Measurements from ENCODE around the gene EEF1AKMT3. TPM values are rescaled to one million over a fixed set of nuclear protein-coding genes. Genes with fewer than 3 reads are reported as not detected.

EEF1AKMT3 gene
- total RNA-seq, 2 donors from 2014 or later = 4.0 to 6.6 TPM

DNA sequence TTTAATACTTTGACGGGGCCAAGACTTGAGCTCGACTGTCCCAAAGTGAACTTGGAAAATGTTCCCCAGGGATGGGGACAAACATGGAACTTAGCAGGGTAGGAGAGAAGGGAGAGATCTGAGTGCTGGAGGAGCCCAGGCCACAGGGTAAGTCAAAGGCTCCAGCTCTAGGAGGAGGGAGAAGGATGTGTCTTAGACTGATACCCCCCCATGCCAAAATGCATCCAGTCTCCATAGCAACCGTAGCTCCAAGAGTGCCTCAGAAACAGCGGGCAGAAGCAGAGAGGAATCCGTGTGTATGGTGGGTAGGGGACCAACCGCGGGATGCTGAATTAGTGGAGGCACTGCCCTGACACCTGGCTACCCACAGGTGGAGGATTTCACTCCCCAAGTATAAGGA, 33.0 kb upstream of the EEF1AKMT3 start:
- peak overlapping the region; percentile 96 for H3K27ac Mint-ChIP-seq
- DNase-seq (no peak), ATAC-seq (no peak)
- H3K27me3 Mint-ChIP-seq = no peaks in the 10 kb centered on the region
- H3K4me3 Mint-ChIP-seq = peak overlapping the region; percentile 86
- H3K36me3 Mint-ChIP-seq (ENCODE audit: low read depth) = peaks cover 7% of the 10 kb centered on the region
- no peaks in the 10 kb centered on the region for H3K9me3 ChIP-seq (ENCODE audit: control insufficient read depth, low read length, poor library complexity, severe bottlenecking)
- H3K4me1 Mint-ChIP-seq = peaks cover 49% of the 10 kb centered on the region

DNA sequence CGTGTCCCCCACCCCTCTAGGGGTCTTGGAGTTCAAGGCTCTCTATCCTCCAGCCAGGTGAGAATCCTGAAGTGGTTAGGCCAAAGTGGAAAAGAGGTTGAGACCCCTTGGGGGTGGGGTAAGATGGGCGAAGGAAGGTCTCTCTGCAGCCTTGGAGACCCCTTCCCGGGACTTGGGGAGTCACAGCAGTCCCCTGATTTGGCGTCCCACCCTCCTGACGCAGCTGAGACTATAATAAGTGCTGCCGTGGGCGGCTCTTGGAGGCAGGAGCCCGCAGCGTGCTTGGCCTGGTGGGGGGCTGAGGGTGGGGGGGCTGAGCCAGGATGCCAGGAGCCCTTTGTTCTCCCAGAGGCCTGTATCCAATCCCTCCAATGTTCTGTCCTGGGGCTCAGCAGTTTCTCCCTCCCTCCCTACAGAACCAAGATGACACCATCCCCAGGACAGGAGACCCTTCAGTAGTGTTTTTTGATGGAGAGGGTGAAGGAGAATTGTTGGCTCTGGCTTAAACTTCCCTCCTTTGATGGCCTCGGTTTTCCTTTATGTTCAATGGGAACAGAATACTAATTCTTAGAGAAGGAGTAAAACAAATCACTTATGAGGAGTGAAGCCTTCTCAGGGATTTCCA, 32.4 kb upstream of the EEF1AKMT3 start:
- H3K4me1 Mint-ChIP-seq = peaks cover 49% of the 10 kb centered on the region
- peak overlapping the region; percentile 96 for H3K27ac Mint-ChIP-seq
- ATAC-seq (no peak), DNase-seq (no peak)
- H3K36me3 Mint-ChIP-seq (ENCODE audit: low read depth) = peaks cover under 1% of the 10 kb centered on the region
- H3K27me3 Mint-ChIP-seq = no peaks in the 10 kb centered on the region
- H3K9me3 ChIP-seq (ENCODE audit: control insufficient read depth, low read length, poor library complexity, severe bottlenecking) = no peaks in the 10 kb centered on the region
- H3K4me3 Mint-ChIP-seq = peak overlapping the region; percentile 86

DNA sequence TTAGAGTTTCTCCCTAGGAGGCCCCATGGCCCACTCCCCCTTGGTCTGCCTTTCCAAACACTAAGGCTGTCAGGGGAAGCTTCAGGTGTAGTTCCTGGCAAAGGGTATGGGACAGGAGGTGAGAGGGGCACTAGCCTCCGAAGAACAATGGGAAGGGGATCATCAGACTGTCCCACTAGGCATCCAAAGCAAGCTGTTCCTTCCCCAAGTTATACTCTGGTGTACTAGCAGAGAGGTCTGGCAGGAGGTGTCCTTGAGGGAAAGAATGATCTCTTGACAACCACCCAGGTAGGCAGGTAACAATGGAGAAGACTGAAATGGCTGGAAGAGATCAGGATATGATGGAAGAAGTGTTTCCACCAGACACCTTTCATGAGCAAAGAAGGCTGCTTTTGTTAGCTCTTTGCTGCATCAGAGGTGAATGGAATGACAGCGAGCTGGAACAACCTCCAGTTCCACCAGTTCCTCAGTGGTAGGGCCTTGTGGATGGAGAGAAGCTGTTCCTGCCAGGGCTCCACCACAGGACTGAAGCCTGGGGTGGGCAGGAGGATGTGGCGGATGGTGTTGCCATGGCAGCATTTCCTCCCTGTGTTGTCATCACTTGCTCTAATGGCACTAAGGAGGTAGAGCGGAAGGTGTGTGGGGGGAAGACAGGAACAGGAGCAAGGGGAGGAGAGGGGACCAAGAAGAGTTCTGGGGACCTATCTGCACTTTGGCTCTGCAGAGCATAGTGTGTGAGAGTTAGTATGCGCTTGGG, 31.6 kb upstream of the EEF1AKMT3 start:
- DNase-seq (peak; percentile 52 to 72 (median 61)), ATAC-seq (peak; percentile 70)
- Mint-ChIP-seq H3K36me3 (ENCODE audit: low read depth) (no peaks in the 10 kb centered on the region), H3K27me3 (no peaks in the 10 kb centered on the region), H3K27ac (peak overlapping the region; percentile 96), H3K4me1 (peaks cover 53% of the 10 kb centered on the region), H3K4me3 (peak overlapping the region; percentile 98)
- no peaks in the 10 kb centered on the region for H3K9me3 ChIP-seq (ENCODE audit: control insufficient read depth, low read length, poor library complexity, severe bottlenecking)

DNA sequence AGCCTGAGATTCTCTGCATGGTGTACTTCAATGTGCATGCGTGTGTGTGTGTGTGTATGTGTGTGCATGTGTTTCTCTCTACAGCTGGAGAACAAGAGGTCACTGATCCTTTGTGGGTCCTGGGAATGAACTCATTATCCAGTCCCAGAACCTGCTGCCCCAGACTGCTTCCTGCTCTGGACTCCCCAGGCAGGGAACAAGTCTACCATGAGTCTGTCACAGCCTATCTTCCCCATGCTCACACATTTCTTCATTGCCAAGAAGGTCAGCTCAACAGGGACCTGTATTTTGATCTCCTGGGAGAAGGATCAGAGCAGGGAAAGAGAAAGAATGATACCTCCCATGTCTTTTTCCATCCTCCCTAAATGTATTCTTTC, 31.0 kb upstream of the EEF1AKMT3 start:
- Mint-ChIP-seq H3K36me3 (ENCODE audit: low read depth) (no peaks in the 10 kb centered on the region), H3K27me3 (no peaks in the 10 kb centered on the region), H3K27ac (peak overlapping the region; percentile 96), H3K4me1 (peaks cover 57% of the 10 kb centered on the region), H3K4me3 (peak overlapping the region; percentile 98)
- no peaks in the 10 kb centered on the region for H3K9me3 ChIP-seq (ENCODE audit: control insufficient read depth, low read length, poor library complexity, severe bottlenecking)
- DNase-seq (no peak), ATAC-seq (no peak)

DNA sequence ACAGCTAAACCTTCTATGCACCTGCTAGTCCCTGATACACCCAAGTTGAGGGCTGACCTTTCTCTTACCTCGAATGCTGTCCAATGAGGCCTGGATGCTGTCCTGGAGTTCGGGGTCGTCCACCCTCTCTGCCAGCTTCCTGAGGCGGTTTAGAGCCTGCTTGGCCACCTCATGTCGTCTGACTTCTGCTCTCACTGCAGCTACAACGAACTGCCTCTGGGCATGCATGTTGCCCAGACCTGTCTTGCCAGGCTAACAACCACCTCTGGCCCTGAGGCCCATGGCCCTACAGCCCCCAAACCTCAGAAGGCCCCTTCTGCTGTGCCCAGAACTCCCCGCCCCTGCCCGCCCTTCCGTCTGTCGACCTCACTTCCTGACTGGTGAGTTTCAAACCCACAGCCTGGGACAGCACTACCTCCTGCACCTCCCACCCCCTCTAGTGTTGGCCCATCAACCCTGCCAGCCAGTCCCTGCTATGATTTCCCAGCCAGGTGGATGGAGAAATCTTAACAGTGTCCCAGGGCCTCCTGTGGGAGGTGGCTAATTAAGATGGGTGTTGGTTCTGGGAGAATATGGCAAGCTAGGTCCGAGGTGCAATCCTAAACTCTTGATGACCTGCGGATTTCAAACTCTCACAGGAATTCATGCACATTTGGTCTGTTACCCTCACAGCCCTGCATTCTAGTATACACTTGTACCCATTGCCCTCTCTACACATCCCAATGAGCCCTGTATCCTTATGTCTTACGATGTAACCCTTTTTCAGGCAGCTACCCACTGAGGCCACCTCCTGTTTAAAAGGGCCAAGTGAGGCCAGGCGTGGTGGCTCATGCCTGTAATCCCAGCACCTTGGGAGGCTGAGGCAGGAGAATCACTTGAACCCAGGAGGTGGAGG, 30.3 kb upstream of the EEF1AKMT3 start:
- no peaks in the 10 kb centered on the region for H3K36me3 Mint-ChIP-seq (ENCODE audit: low read depth)

DNA sequence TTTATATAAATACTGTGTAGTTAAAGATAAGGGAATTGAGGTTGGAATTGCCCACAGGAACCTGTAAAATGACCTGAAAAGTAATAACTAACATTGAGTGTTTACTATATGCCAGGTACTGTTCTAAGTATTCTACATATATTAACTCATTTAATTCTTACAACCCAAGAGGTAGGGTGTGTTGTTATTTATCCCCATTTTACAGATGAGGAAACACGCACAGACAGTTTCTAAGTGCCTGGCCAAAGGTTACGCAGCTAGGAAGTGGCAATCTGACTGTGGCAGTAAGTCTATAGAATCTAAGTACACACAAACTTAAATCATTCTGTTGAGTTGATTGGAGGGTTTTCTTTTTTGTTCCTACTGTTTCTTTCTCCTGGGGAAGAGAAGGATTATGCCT, 28.6 kb upstream of the EEF1AKMT3 start:
- Mint-ChIP-seq H3K27ac (peak overlapping the region; percentile 99), H3K27me3 (no peaks in the 10 kb centered on the region), H3K4me1 (peaks cover 54% of the 10 kb centered on the region), H3K36me3 (ENCODE audit: low read depth) (no peaks in the 10 kb centered on the region), H3K4me3 (peak overlapping the region; percentile 97)
- no peaks in the 10 kb centered on the region for H3K9me3 ChIP-seq (ENCODE audit: control insufficient read depth, low read length, poor library complexity, severe bottlenecking)
- no peak for ATAC-seq
- no peak for DNase-seq

More for the DNA sequence above, 30.3 kb upstream of the EEF1AKMT3 start:
- Mint-ChIP-seq H3K27me3 (no peaks in the 10 kb centered on the region), H3K4me1 (peaks cover 54% of the 10 kb centered on the region), H3K4me3 (peak overlapping the region; percentile 98), H3K27ac (peak overlapping the region; percentile 96)
- peak; percentile 68 for ATAC-seq
- peak; percentile 61 to 73 (median 66) for DNase-seq
- H3K9me3 ChIP-seq (ENCODE audit: control insufficient read depth, low read length, poor library complexity, severe bottlenecking) = no peaks in the 10 kb centered on the region

DNA sequence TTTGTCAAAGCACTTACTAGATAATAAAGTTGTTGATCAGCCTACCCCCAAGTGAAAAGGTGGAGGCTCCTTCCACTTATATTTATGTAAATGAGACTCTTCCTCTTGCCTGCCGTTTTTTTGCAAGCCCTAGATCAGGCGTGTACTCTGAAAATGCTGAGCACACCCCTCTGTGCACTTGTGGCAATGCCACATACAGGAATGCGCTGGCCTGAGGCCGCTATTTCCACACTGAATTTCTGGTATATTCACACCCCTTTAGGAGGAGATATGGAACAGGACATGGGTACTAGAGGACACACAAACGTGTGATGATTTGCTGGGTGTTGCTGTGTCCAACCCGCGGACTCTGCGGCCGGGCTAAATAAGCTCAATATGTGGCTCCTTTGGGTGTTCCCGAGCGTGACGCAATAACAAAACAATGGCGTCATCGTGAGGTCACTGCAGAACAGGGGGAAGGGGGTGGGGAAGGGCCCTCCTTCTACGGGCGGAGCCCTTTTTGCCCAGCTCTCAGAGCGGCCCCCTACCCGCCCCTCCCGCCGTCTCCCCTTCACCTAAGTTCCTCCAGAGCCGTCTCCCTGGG, 28.1 kb upstream of the EEF1AKMT3 start:
- H3K9me3 ChIP-seq (ENCODE audit: control insufficient read depth, low read length, poor library complexity, severe bottlenecking) = no peaks in the 10 kb centered on the region
- DNase-seq (peak; percentile 32 to 50 (median 50)), ATAC-seq (peak; percentile 38)
- Mint-ChIP-seq H3K36me3 (ENCODE audit: low read depth) (no peaks in the 10 kb centered on the region), H3K27me3 (no peaks in the 10 kb centered on the region), H3K4me1 (peaks cover 51% of the 10 kb centered on the region), H3K27ac (peak overlapping the region; percentile 99), H3K4me3 (peak overlapping the region; percentile 97)

DNA sequence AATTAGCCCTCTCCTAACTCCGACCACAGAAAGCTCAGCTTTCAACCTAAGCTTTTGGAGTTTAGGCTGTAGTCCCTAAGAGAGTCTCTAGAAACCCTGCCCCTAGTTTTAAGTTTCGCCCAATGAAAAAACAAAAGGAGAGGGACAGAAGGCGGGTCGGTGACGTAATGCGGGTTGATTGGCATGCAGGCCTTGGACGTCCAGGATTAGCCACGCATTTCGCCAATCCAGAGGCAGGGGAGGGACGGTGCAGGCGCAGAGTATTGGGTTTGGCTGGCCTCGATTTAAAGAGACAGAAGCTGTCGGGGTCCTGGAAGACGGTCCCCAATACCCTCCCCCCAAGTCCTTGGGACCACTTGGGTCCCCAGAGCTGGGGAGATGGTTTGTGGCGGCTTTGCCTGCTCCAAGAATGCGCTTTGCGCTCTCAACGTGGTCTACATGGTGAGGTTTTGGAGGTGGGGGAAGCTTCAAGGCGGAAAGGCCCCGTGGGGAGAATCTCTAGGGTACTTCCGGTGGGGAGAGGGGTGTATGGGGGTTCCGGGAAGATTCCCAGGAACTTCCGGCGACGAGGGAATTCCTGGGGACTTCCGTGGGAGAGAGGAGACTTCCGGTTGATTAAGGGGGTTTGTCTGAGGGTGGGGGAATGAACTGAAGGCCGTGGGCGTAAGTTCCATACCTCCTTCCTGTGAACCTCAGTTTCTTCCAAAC, 27.5 kb upstream of the EEF1AKMT3 start, which contains the start of gene TSPAN31:
TSS of gene TSPAN31 (plus strand) at position 263 of the 708 bp plus-strand sequence. CDS start at position 379, 116 bp downstream.
- no peaks in the 10 kb centered on the region for H3K9me3 ChIP-seq (ENCODE audit: control insufficient read depth, low read length, poor library complexity, severe bottlenecking)
- Mint-ChIP-seq H3K4me3 (peak within 1 kb of the TSS; percentile 97), H3K27me3 (no peaks in the 10 kb centered on the region), H3K36me3 (ENCODE audit: low read depth) (no peaks in the 10 kb centered on the region), H3K27ac (peak within 1 kb of the TSS; percentile 99), H3K4me1 (peaks cover 46% of the 10 kb centered on the region)
- DNase-seq (peak; percentile 82 to 86 (median 84)), ATAC-seq (peak; percentile 84)

DNA sequence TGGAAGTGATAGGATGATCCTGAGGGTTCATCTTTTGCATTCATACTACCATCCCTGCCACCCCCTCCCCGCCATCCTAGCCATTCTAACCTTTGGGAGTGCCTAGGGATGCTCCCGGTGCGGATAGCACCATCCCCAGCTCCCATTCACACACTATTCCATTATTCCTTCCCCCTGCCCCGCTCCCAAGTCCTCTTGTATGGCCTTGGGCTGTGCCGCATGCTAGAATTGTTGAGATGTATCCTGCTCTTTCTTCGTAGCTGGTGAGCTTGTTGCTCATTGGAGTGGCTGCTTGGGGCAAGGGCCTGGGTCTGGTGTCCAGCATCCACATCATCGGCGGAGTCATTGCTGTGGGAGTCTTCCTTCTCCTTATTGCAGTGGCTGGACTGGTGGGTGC, 26.9 kb upstream of the EEF1AKMT3 start:
- peak overlapping the region; percentile 97 for H3K4me3 Mint-ChIP-seq
- no peaks in the 10 kb centered on the region for H3K9me3 ChIP-seq (ENCODE audit: control insufficient read depth, low read length, poor library complexity, severe bottlenecking)
- H3K27me3 Mint-ChIP-seq = no peaks in the 10 kb centered on the region
- ATAC-seq = no peak
- no peak for DNase-seq
- peak overlapping the region; percentile 99 for H3K27ac Mint-ChIP-seq
- no peaks in the 10 kb centered on the region for H3K36me3 Mint-ChIP-seq (ENCODE audit: low read depth)
- H3K4me1 Mint-ChIP-seq = peaks cover 46% of the 10 kb centered on the region

DNA sequence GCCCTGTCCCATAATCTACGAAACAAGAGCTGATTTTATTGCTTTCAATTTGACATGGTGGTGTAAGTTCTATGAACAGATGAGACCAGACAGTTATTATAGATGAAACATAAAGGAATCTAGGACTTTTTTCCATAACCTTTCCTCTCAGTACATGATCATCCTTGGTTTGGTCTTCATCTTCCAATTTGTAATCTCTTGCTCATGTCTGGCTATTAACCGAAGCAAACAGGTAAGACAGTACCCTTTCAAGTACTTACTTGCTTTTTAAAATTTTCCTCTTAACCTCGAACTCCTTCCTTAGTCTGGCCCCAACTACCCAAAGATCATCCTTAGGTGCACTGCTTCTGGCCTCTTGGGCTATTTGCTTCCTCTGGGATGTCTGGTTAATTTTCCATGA, 26.4 kb upstream of the EEF1AKMT3 start:
- H3K27me3 Mint-ChIP-seq = no peaks in the 10 kb centered on the region
- H3K4me3 Mint-ChIP-seq = peak overlapping the region; percentile 97
- ATAC-seq (no peak), DNase-seq (no peak)
- H3K9me3 ChIP-seq (ENCODE audit: control insufficient read depth, low read length, poor library complexity, severe bottlenecking) = no peaks in the 10 kb centered on the region
- peaks cover 43% of the 10 kb centered on the region for H3K4me1 Mint-ChIP-seq
- H3K27ac Mint-ChIP-seq = peak overlapping the region; percentile 99
- no peaks in the 10 kb centered on the region for H3K36me3 Mint-ChIP-seq (ENCODE audit: low read depth)

DNA sequence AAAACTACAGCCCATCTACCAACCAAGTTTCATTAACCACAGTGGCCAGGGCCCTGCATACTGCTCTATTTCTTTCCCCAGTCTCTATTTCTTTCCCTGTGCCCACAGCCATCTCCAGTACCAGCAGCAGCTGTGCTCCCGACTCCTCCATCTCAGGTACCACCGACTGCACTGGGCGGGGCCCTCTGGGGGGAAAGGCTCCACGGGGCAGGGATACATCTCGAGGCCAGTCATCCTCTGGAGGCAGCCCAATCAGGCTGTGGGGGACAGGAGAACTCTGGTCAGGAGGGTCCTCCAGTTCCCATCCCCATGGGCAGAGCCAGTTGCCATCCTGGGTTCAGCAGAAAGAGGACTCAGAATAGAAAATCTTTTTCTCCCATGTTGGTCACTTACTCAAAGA, 23.4 kb upstream of the EEF1AKMT3 start:
- no peaks in the 10 kb centered on the region for H3K27me3 Mint-ChIP-seq
- no peaks in the 10 kb centered on the region for H3K36me3 Mint-ChIP-seq (ENCODE audit: low read depth)
- H3K9me3 ChIP-seq (ENCODE audit: control insufficient read depth, low read length, poor library complexity, severe bottlenecking) = no peaks in the 10 kb centered on the region
- ATAC-seq (no peak), DNase-seq (no peak)
- peaks cover 57% of the 10 kb centered on the region for H3K4me1 Mint-ChIP-seq
- no peak overlapping the region for H3K4me3 Mint-ChIP-seq
- H3K27ac Mint-ChIP-seq = no peak overlapping the region
